Left renal pelvis (tissue), 4 donors: ENCODE results near the gene MRPS2. TPM values are rescaled to one million over a fixed set of nuclear protein-coding genes. Genes with fewer than 3 reads are reported as not detected.

Experiments used
- DNase-seq, 4 donors: peaks; one replicate each; pipeline ENCODE4 v3.0.0-alpha.2; 2013; ENCODE audit warnings: low read depth in 4 of 4, low spot score in 3 of 4
- polyA plus RNA-seq, 4 donors: library from polyadenylated mRNA; unstranded; fragments of 120-200 nt; gene quantifications; one replicate each; pipeline ENCODE4 v1.2.1, GENCODE V29; 2013; ENCODE audit not compliant: insufficient read length in 4 of 4

The MRPS2 gene
- polyA plus RNA-seq, 4 donors, result 34.8 to 56.7 (median 42.5) TPM

GRCh38 chr9:135551031-135551430 is 50.5 kb downstream of the MRPS2 start:
- DNase-seq, result no peak

- no peak for DNase-seq
Observed at GRCh38 chr9:135551456-135551855, 51.0 kb downstream of the MRPS2 start.

GRCh38 chr9:135552021-135552697 is 51.7 kb downstream of the MRPS2 start:
- no peak for DNase-seq

- no peak for DNase-seq
Observed at GRCh38 chr9:135552698-135553171, 52.3 kb downstream of the MRPS2 start.

Other genes starting within 250 kb of the MRPS2 start
- 10 to 100 TPM; 12.5 to 38.5 (median 29.9) TPM for gene PPP1R26, start 20.9 kb upstream of the MRPS2 start, polyA plus RNA-seq
- not detected for gene LCN1, start 20.8 kb downstream of the MRPS2 start, polyA plus RNA-seq
- gene OBP2A, start 45.4 kb downstream of the MRPS2 start, polyA plus RNA-seq, result under 1 TPM in 2 of 4 donors, not detected in 2; 0.29 to 0.33 TPM
- gene PAEP, start 61.1 kb downstream of the MRPS2 start, polyA plus RNA-seq, result 1 to 10 TPM in 1 of 4 donors, not detected in 3; 2.6 TPM
- not detected for gene GLT6D1, start 138.9 kb downstream of the MRPS2 start, polyA plus RNA-seq
- not detected for gene LCN9, start 162.6 kb downstream of the MRPS2 start, polyA plus RNA-seq
- gene SOHLH1, start 198.8 kb downstream of the MRPS2 start, polyA plus RNA-seq, result not detected
- under 1 TPM; 0.07 to 0.22 (median 0.14) TPM for gene KCNT1, start 201.5 kb downstream of the MRPS2 start, polyA plus RNA-seq